PC-3 (cell line): ENCODE results near the gene STH. TPM values are rescaled to one million over a fixed set of nuclear protein-coding genes. Genes with fewer than 3 reads are reported as not detected.

Experiments used
- ATAC-seq: fragments of 200-7000 bp; cut with Tn5 transposase; 2 replicates; pipeline ENCODE4 v1.9.1; 2020; ENCODE audit warnings: mild to moderate bottlenecking, moderate library complexity
- BruUV-seq: library from RNA; stranded (reverse); fragments of 400-500 nt; replicated peaks from 2 replicates; lab custom pipeline; 2021; lab: Mats Ljungman, UMichigan
- CTCF ChIA-PET: fragments of 300-600 bp; sonication (Branson Sonifier 250); formaldehyde crosslinking; loops from one replicate; lab custom pipeline; 2022; ENCODE audit warnings: antibody characterized with exemption; lab: Charles Lee
- POLR2A ChIA-PET: fragments of 300-600 bp; sonication (Branson Sonifier 250); formaldehyde crosslinking; loops from one replicate; lab custom pipeline; 2022; ENCODE audit warnings: antibody characterized with exemption; ENCODE audit not compliant: unreplicated experiment; lab: Charles Lee
- DNase-seq: peaks from one replicate; pipeline ENCODE4 v3.0.0-alpha.2; 2015
- H2AFZ ChIP-seq: fragments of 300-600 bp; sonication (generic); 2 replicates; pipeline ENCODE4 v1.6.0; 2016; ENCODE audit warnings: antibody characterized with exemption, low read length
- H3F3A ChIP-seq: fragments of 300-600 bp; sonication (generic); one replicate; pipeline ENCODE4 v1.6.0; 2017; ENCODE audit warnings: antibody characterized with exemption, low read length, control low read depth, mild to moderate bottlenecking; ENCODE audit not compliant: unreplicated experiment
- H3K27ac ChIP-seq: fragments of 300-600 bp; sonication (generic); 2 replicates; pipeline ENCODE4 v1.5.1; 2016; ENCODE audit warnings: mild to moderate bottlenecking, low read length
- H3K27me3 ChIP-seq: fragments of 300-600 bp; sonication (generic); 2 replicates; pipeline ENCODE4 v1.6.1; 2016; ENCODE audit warnings: low read length, mixed read lengths
- H3K36me3 ChIP-seq: fragments of 300-600 bp; sonication (generic); 2 replicates; pipeline ENCODE4 v1.6.1; 2016; ENCODE audit warnings: low read depth, mixed run types, low read length, mixed read lengths
- H3K4me1 ChIP-seq: fragments of 300-600 bp; sonication (generic); 2 replicates; pipeline ENCODE4 v1.5.1; 2016; ENCODE audit warnings: low read length; ENCODE audit not compliant: insufficient read depth
- H3K4me2 ChIP-seq: fragments of 300-600 bp; sonication (generic); 2 replicates; pipeline ENCODE4 v1.6.0; 2016; ENCODE audit warnings: low read length
- H3K4me3 ChIP-seq: fragments of 300-600 bp; sonication (generic); 2 replicates; pipeline ENCODE4 v1.5.1; 2016; ENCODE audit warnings: mild to moderate bottlenecking, low read length, mixed read lengths
- H3K79me2 ChIP-seq: fragments of 300-600 bp; sonication (generic); 2 replicates; pipeline ENCODE4 v1.6.1; 2017; ENCODE audit warnings: low read length, mixed read lengths
- H3K9ac ChIP-seq: fragments of 300-600 bp; sonication (generic); 2 replicates; pipeline ENCODE4 v1.6.0; 2016; ENCODE audit warnings: mild to moderate bottlenecking, low read length
- H3K9me2 ChIP-seq: fragments of 300-600 bp; sonication (generic); replicated peaks from 2 replicates; pipeline ENCODE4 v1.6.1; 2016; ENCODE audit warnings: mixed run types, low read length, mixed read lengths
- H3K9me3 ChIP-seq: fragments of 300-600 bp; sonication (generic); 2 replicates; pipeline ENCODE4 v1.6.1; 2016; ENCODE audit warnings: low read length, mixed read lengths
- H4K20me1 ChIP-seq: fragments of 300-600 bp; sonication (generic); 2 replicates; pipeline ENCODE4 v1.6.1; 2016; ENCODE audit warnings: low read length, mixed read lengths
- CTCF ChIP-seq: fragments of 300-600 bp; sonication (generic); conservative IDR thresholded peaks from 2 replicates; pipeline ENCODE4 v1.5.1; 2017; ENCODE audit warnings: antibody characterized with exemption, low read depth, mild to moderate bottlenecking, low read length
- EZH2 ChIP-seq: fragments of 300-600 bp; sonication (generic); IDR thresholded peaks from one replicate; pipeline ENCODE4 v1.6.1; 2017; ENCODE audit warnings: antibody characterized with exemption, mild to moderate bottlenecking, low read length; ENCODE audit not compliant: unreplicated experiment
- EZH2phosphoT487 ChIP-seq: fragments of 300-600 bp; sonication (generic); IDR thresholded peaks from 2 replicates; pipeline ENCODE4 v1.6.1; 2018; ENCODE audit warnings: mild to moderate bottlenecking, antibody characterized with exemption, low read length, borderline replicate concordance
- intact Hi-C: fragments of 100-400 bp; cut with micrococcal nuclease; formaldehyde crosslinking; loops from 2 replicates; pipeline ENCODE4 v1.9.0; 2023
- total RNA-seq: library from RNA; depleted of rRNA; stranded (reverse); fragments of >200 nt; gene quantifications from 2 replicates; pipeline ENCODE4 v1.2.3, GENCODE V29; 2014

STH gene
- total RNA-seq, 1 experiment from 2014 or later: not detected

- DNase-seq: no peak
- POLR2A ChIA-PET: no interaction called here
- BruUV-seq: no TSS peak
Measured at GRCh38 chr17:45989759-45990158, 9.3 kb upstream of the STH start.

DNA sequence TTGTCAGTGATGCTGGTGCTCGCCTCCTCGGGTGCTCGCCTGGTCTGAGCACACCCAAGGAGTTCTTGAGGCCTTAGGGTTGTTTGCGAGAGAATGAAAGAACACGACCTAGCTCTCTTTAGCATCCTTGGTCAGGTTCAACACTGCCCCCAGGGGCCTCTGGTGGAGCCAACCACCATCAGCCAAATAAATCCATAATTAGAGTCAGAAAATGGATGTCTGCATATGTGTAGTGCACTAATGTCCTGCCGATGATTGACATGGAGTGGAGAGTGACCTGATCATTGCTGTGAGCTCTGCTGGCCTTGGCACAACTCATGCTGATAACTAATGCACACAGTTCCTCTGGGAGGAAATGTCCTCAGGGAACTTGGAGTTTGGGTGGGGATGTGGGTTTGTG, 8.2 kb upstream of the STH start:
- TF ChIP-seq EZH2: no peak
- peak; percentile 34 for TF ChIP-seq CTCF
- no peak overlapping the region for H3K9ac ChIP-seq
- POLR2A ChIA-PET: interaction anchor here (0.5 kb wide), 1 partner anchor 296 kb away, joined by 3 read pairs; no protein-coding TSS in a partner anchor
- DNase-seq: no peak
- H4K20me1 ChIP-seq: no peaks in the 10 kb centered on the region
- H3K9me3 ChIP-seq: no peaks in the 10 kb centered on the region
- H2AFZ ChIP-seq: no peak overlapping the region
- no peak overlapping the region for H3K4me2 ChIP-seq
- no peaks in the 10 kb centered on the region for H3K79me2 ChIP-seq
- no peak overlapping the region for H3K4me3 ChIP-seq
- H3K36me3 ChIP-seq: no peaks in the 10 kb centered on the region
- intact Hi-C loops: no loop called here
- H3K27me3 ChIP-seq: no peaks in the 10 kb centered on the region
- no peak for ATAC-seq
- no peaks in the 10 kb centered on the region for H3K4me1 ChIP-seq
- no peak overlapping the region for H3K27ac ChIP-seq
- H3F3A ChIP-seq: no peaks in the 10 kb centered on the region
- no TSS peak for BruUV-seq
- no peaks in the 10 kb centered on the region for H3K9me2 ChIP-seq
- CTCF ChIA-PET: no interaction called here

More at GRCh38 chr17:45989759-45990158, 9.3 kb upstream of the STH start:
- no peaks in the 10 kb centered on the region for H3K9me3 ChIP-seq
- H3K9me2 ChIP-seq: no peaks in the 10 kb centered on the region
- H3K4me2 ChIP-seq: no peak overlapping the region
- TF ChIP-seq CTCF: no peak
- no peak for TF ChIP-seq EZH2
- no peak for TF ChIP-seq EZH2phosphoT487
- H3K36me3 ChIP-seq: no peaks in the 10 kb centered on the region
- H3K4me1 ChIP-seq: no peaks in the 10 kb centered on the region
- no peak overlapping the region for H3K4me3 ChIP-seq
- intact Hi-C loops: no loop called here
- H3F3A ChIP-seq: no peaks in the 10 kb centered on the region
- H3K27me3 ChIP-seq: no peaks in the 10 kb centered on the region
- CTCF ChIA-PET: no interaction called here
- no peaks in the 10 kb centered on the region for H3K79me2 ChIP-seq
- no peak overlapping the region for H3K9ac ChIP-seq
- no peak overlapping the region for H2AFZ ChIP-seq
- no peaks in the 10 kb centered on the region for H4K20me1 ChIP-seq
- ATAC-seq: no peak
- no peak overlapping the region for H3K27ac ChIP-seq

DNA sequence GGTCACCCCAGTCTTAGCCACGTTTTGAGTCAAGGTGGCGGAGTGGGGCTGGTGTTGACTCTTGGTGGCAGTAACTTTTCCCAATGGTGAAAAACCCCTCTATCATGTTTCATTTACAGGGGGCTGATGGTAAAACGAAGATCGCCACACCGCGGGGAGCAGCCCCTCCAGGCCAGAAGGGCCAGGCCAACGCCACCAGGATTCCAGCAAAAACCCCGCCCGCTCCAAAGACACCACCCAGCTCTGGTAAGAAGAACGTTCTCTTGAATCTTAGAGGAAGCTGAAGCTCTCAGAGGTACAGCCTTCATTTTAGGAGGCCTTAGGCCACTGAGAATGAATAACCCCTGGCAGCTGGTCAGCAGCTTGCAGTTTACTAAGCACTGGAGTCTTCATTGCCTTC, 7.7 kb upstream of the STH start:
- H3F3A ChIP-seq: no peaks in the 10 kb centered on the region

More for the DNA sequence above, 7.7 kb upstream of the STH start:
- no TSS peak for BruUV-seq
- H3K27me3 ChIP-seq: no peaks in the 10 kb centered on the region
- no peak overlapping the region for H3K4me2 ChIP-seq
- H3K4me1 ChIP-seq: no peaks in the 10 kb centered on the region
- no peak overlapping the region for H3K9ac ChIP-seq
- H3K9me3 ChIP-seq: no peaks in the 10 kb centered on the region
- TF ChIP-seq EZH2 (no peak), CTCF (no peak), EZH2phosphoT487 (no peak)
- ATAC-seq: no peak
- no peaks in the 10 kb centered on the region for H3K9me2 ChIP-seq
- no peak overlapping the region for H3K4me3 ChIP-seq
- no peaks in the 10 kb centered on the region for H4K20me1 ChIP-seq
- no peak overlapping the region for H2AFZ ChIP-seq
- no peak for DNase-seq
- CTCF ChIA-PET: interaction anchor here (0.6 kb wide), 1 partner anchor 861 kb away, joined by 3 read pairs; no protein-coding TSS in a partner anchor
- no peak overlapping the region for H3K27ac ChIP-seq
- H3K36me3 ChIP-seq: no peaks in the 10 kb centered on the region
- H3K79me2 ChIP-seq: no peaks in the 10 kb centered on the region
- POLR2A ChIA-PET: interaction anchor here (0.5 kb wide), 1 partner anchor 297 kb away, joined by 3 read pairs; no protein-coding TSS in a partner anchor
- intact Hi-C loops: no loop called here
